ENCODE data around the gene TBC1D16.

Gene TBC1D16

DNA sequence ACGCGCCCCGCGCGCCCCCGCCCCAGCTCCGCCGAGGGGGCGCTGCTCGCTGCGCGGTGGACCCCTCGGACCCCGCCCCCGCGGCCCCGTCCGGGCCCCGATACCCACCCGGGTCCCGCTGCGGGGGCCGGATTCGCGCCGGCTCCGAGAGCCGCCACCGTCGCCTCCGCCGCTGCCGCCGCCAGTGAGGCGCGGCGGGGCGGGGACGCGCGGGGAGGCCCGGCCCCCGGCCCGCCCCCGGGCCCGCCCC lies at the start of gene TBC1D16:
Gene TBC1D16, minus strand, starts transcription at position 186 of the 250 bp plus-strand sequence. CDS start 22,325 bp downstream, outside the sequence.
- H3K4me3 ChIP-seq (replicated peaks; ENCODE audit: low read depth, low read length) = peak within 1 kb of the TSS; percentile 65
- DNase-seq (ENCODE audit: extremely low read depth, insufficient read length) = no peak
- TF ChIP-seq, protein P1, sequence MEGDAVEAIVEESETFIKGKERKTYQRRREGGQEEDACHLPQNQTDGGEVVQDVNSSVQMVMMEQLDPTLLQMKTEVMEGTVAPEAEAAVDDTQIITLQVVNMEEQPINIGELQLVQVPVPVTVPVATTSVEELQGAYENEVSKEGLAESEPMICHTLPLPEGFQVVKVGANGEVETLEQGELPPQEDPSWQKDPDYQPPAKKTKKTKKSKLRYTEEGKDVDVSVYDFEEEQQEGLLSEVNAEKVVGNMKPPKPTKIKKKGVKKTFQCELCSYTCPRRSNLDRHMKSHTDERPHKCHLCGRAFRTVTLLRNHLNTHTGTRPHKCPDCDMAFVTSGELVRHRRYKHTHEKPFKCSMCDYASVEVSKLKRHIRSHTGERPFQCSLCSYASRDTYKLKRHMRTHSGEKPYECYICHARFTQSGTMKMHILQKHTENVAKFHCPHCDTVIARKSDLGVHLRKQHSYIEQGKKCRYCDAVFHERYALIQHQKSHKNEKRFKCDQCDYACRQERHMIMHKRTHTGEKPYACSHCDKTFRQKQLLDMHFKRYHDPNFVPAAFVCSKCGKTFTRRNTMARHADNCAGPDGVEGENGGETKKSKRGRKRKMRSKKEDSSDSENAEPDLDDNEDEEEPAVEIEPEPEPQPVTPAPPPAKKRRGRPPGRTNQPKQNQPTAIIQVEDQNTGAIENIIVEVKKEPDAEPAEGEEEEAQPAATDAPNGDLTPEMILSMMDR (IDR thresholded peaks at IDR 0.05; ENCODE audit: insufficient read depth, low read length, poor library complexity, severe bottlenecking) = no peak
- no peaks in the 10 kb centered on the region; the same call in 1 of the 2 replicates for H3K27me3 ChIP-seq (replicated peaks; ENCODE audit: control insufficient read depth, insufficient read depth, low read length)
- no peaks in the 10 kb centered on the region for H3K36me3 ChIP-seq (ENCODE audit: control insufficient read depth, insufficient read depth, low read length)

DNA sequence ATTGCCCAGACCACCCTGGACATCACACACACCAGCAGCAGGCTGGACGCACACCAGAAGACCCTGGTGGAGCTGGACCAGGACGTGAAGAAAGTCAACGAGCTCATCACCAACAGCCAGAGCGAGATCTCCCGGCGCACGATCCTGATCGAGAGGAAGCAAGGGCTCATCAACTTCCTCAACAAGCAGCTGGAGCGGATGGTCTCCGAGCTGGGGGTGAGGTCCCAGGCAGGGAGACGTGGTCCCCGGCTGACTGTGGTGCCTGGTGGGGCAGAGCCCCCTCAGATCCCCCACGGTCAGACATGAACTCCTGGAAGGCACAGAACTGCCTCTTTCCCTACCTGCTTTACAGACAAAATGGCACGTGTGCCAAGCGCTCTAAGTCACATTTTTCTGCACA lies 49.1 kb upstream of the TBC1D16 start:
- no peak for DNase-seq (ENCODE audit: extremely low read depth, insufficient read length)
- Histone ChIP-seq H3K27me3 (replicated peaks; ENCODE audit: control insufficient read depth, insufficient read depth, low read length) (no peaks in the 10 kb centered on the region; the same call in 1 of the 2 replicates), H3K36me3 (ENCODE audit: control insufficient read depth, insufficient read depth, low read length) (no peaks in the 10 kb centered on the region), H3K4me3 (replicated peaks; ENCODE audit: low read depth, low read length) (no peak overlapping the region)
- TF ChIP-seq, protein P1 (IDR thresholded peaks at IDR 0.05; ENCODE audit: insufficient read depth, low read length, poor library complexity, severe bottlenecking) = no peak

GRCh38 chr17:80083136-80083661 lies 47.5 kb upstream of the TBC1D16 start:
- no peak overlapping the region for H3K4me3 ChIP-seq (replicated peaks; ENCODE audit: low read depth, low read length)
- no peak for DNase-seq (ENCODE audit: extremely low read depth, insufficient read length)
- TF ChIP-seq, protein P1 (IDR thresholded peaks at IDR 0.05; ENCODE audit: insufficient read depth, low read length, poor library complexity, severe bottlenecking) = no peak
- no peaks in the 10 kb centered on the region; the same call in 1 of the 2 replicates for H3K27me3 ChIP-seq (replicated peaks; ENCODE audit: control insufficient read depth, insufficient read depth, low read length)
- H3K36me3 ChIP-seq (ENCODE audit: control insufficient read depth, insufficient read depth, low read length) = no peaks in the 10 kb centered on the region

GRCh38 chr17:80082403-80083135 lies 46.9 kb upstream of the TBC1D16 start:
- TF ChIP-seq, protein P1 (IDR thresholded peaks at IDR 0.05; ENCODE audit: insufficient read depth, low read length, poor library complexity, severe bottlenecking) = peak; percentile 76
- DNase-seq (ENCODE audit: extremely low read depth, insufficient read length) = no peak
- H3K4me3 ChIP-seq (replicated peaks; ENCODE audit: low read depth, low read length) = no peak overlapping the region

DNA sequence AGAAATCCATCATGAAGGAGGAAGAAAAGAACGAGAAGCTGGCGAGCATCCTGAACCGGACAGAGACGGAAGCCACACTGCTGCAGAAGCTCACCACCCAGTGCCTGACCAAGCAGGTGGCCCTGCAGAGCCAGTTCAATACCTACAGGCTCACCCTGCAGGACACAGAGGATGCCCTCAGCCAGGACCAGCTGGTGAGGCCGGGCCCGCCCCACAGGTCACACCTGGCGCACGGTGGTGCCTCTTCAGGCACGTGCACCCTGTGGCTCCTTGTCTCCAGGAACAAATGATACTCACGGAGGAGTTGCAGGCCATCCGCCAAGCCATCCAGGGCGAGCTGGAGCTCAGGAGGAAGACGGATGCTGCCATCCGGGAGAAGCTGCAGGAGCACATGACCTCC lies 45.9 kb upstream of the TBC1D16 start:
- Histone ChIP-seq H3K27me3 (replicated peaks; ENCODE audit: control insufficient read depth, insufficient read depth, low read length) (no peaks in the 10 kb centered on the region; the same call in 1 of the 2 replicates), H3K4me3 (replicated peaks; ENCODE audit: low read depth, low read length) (no peak overlapping the region), H3K36me3 (ENCODE audit: control insufficient read depth, insufficient read depth, low read length) (no peaks in the 10 kb centered on the region)
- TF ChIP-seq, protein P1 (IDR thresholded peaks at IDR 0.05; ENCODE audit: insufficient read depth, low read length, poor library complexity, severe bottlenecking) = no peak
- no peak for DNase-seq (ENCODE audit: extremely low read depth, insufficient read length)

More at GRCh38 chr17:80082403-80083135, 46.9 kb upstream of the TBC1D16 start:
- Histone ChIP-seq H3K27me3 (replicated peaks; ENCODE audit: control insufficient read depth, insufficient read depth, low read length) (no peaks in the 10 kb centered on the region; the same call in 1 of the 2 replicates), H3K36me3 (ENCODE audit: control insufficient read depth, insufficient read depth, low read length) (no peaks in the 10 kb centered on the region)
